NCI-H1092 (cell line): ENCODE data around the gene OCIAD2.
"Not testable (repeated sequence)": the region's sequence is repeated elsewhere in the genome, so short reads cannot be mapped to it uniquely, and the experiment has no call there.

ENCODE experiments used
- DNase-seq: peaks from one replicate; lab custom pipeline; 2025; lab: John Stamatoyannopoulos, UW

The OCIAD2 gene

GRCh38 chr4:48854395-48854683, 52.2 kb downstream of the OCIAD2 start:
- DNase-seq: no peak

GRCh38 chr4:48853604-48854394, 52.8 kb downstream of the OCIAD2 start:
- DNase-seq: no peak

GRCh38 chr4:48851651-48852050, 54.9 kb downstream of the OCIAD2 start:
- no peak for DNase-seq

DNA sequence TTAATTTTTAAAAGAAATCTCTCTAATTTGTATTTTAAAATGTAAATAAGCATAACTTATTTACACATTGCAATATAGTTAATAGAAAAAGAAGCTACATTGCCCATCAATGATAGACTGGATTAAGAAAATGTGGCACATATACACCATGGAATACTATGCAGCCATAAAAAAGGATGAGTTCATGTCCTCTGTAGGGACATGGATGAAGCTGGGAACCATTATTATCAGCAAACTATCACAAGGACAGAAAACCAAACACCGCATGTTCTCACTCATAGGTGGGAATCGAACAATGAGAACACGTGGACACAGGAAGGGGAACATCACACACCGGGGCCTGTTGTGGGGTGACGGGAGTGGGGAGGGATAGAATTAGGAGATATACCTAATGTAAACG, 57.8 kb downstream of the OCIAD2 start:
- not testable (repeated sequence) for DNase-seq

GRCh38 chr4:48844843-48845242, 61.7 kb downstream of the OCIAD2 start:
- DNase-seq: no peak

DNA sequence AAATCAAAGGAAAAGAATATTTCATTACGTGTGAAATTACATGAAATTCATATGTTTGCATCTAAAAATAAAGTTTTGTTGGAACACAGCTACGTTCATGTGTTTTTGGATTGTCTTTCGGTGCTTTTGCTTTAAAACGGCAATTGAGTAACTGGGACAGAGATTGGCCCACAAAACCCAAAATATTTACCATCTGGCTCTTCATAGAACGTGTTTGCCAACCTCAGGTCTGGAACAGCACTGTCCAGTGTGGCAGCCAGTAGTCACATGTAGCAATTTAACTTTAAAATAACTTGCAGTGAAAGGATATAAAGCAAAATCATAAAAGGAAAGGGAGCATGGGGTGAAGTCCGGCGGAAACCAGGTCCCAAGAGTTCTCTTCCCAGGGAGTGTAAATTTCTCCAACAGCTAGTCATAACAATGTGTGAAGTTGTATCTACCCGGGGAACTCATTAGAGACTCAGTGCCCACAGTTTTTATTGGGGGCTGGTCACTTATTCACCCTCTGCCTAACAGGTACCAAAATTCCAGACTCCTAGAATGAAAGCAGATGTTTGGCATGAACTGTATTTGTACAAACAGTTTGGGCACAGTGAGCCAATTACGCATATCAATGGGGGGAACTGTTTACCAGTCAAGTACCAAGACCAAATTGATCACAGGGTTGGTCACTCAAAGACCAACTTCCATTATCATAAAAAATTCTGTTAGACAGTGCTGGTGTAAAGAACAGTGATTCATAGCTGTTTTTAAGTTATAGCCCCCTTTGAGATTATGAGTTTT, 65.3 kb downstream of the OCIAD2 start:
- no peak for DNase-seq

DNA sequence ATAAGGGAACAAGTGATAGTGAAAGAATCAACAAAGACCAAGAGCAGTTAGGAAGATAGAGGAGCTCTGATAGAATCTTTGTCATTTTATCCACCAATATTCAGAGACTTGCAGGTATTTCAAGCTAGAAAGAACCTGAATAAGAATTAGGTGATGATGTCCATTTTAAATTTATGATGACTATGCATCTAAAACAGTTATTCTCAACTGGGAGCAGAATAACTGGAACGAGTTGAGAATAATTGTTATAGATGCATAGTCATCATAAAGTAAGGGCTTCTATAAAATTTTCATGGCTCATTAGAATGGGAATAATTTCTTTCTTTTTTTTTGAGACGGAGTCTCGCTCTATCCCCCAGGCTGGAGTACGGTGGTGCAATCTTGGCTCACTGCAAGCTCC, 69.9 kb downstream of the OCIAD2 start:
- DNase-seq: no peak
